ENCODE measurements around the gene ZFAND6.

DNA sequence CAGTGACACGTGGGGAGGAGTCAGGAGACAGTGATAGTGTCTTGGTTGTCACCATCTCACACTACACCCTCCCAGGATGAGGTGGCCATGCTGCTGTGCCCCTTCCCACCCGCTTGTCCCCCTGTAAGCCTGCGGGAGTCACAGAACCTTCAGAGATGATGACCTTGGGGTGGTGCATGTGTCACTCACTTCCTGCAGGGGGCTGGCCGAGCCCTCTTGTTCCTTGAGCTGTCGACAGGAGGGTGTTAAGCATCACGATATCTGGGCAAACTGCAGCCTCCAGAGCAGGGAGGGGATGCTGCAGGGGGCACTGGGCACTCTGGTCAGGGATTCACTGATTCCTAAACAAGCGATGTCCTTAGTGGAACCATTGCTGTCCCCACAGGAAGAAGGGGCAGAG, 121.0 kb downstream of the ZFAND6 start:
- TF ChIP-seq POLR2A (IDR thresholded peaks at IDR 0.05; ENCODE audit: low read depth, low read length) (no peak), TAF1 (IDR thresholded peaks at IDR 0.05; ENCODE audit: borderline replicate concordance, low read depth, low read length) (no peak), POLR2AphosphoS5 (IDR thresholded peaks at IDR 0.05; ENCODE audit: low read depth, low read length) (no peak)

Data from GM12892 (cell line).